Mesenchymal stem cell (in vitro differentiated cells and primary cell): ENCODE data around the gene APBA1.

Source experiments
- DNase-seq: peaks from one replicate; pipeline ENCODE4 v3.0.0-alpha.2; 2013
- H2AFZ ChIP-seq: one replicate; pipeline ENCODE4 v1.6.1; 2013; ENCODE audit warnings: low read depth, mild to moderate bottlenecking, control low read depth, inconsistent platforms, low read length, moderate library complexity
- H2AK5ac ChIP-seq: 2 replicates; pipeline ENCODE4 v1.6.1; 2013; ENCODE audit warnings: low read length, moderate library complexity, mild to moderate bottlenecking, inconsistent platforms; ENCODE audit not compliant: severe bottlenecking
- H2BK120ac ChIP-seq: one replicate; pipeline ENCODE4 v1.6.1; 2013; ENCODE audit warnings: low read depth, mild to moderate bottlenecking, inconsistent platforms, low read length, moderate library complexity
- H2BK12ac ChIP-seq, 2 experiments: one replicate each; pipeline ENCODE4 v1.6.1; 2013; ENCODE audit warnings: inconsistent platforms in 2 of 2, low read length in 2 of 2, mild to moderate bottlenecking in 2 of 2, moderate library complexity in 2 of 2, control low read depth in 1 of 2
- H2BK15ac ChIP-seq: one replicate; pipeline ENCODE4 v1.6.1; 2013; ENCODE audit warnings: mild to moderate bottlenecking, low read depth, inconsistent platforms; ENCODE audit not compliant: poor library complexity, severe bottlenecking
- H2BK5ac ChIP-seq: 2 replicates; pipeline ENCODE4 v1.6.1; 2013; ENCODE audit warnings: low read depth, mild to moderate bottlenecking, low read length, control low read depth, inconsistent platforms; ENCODE audit not compliant: poor library complexity, severe bottlenecking
- H3K14ac ChIP-seq, 2 experiments: one replicate each; pipeline ENCODE4 v1.6.1; 2013; ENCODE audit warnings: inconsistent platforms in 2 of 2, low read length in 2 of 2, control low read depth in 1 of 2, mild to moderate bottlenecking in 1 of 2, moderate library complexity in 1 of 2
- H3K18ac ChIP-seq, 2 experiments: one replicate each; pipeline ENCODE4 v1.6.1; 2013; ENCODE audit warnings: inconsistent platforms in 2 of 2, low read length in 2 of 2, control low read depth in 1 of 2, low read depth in 1 of 2, mild to moderate bottlenecking in 1 of 2
- H3K23ac ChIP-seq, 2 experiments: one replicate each; pipeline ENCODE4 v1.6.1; 2013; ENCODE audit warnings: inconsistent platforms in 2 of 2, low read length in 2 of 2, mild to moderate bottlenecking in 2 of 2, moderate library complexity in 2 of 2, control low read depth in 1 of 2
- H3K27ac ChIP-seq: 2 replicates; pipeline ENCODE4 v1.5.1; 2013; ENCODE audit warnings: mild to moderate bottlenecking, moderate library complexity, low read length, control low read depth, inconsistent platforms; ENCODE audit not compliant: poor library complexity, severe bottlenecking
- H3K27me3 ChIP-seq, 2 experiments: 2 replicates each; pipeline versions ENCODE4 v1.6.1 to v1.7.0; 2013; ENCODE audit warnings: low read length in 2 of 2, mild to moderate bottlenecking in 2 of 2, moderate library complexity in 2 of 2, control low read depth in 1 of 2, inconsistent platforms in 1 of 2; ENCODE audit not compliant: control insufficient read depth in 1 of 2, insufficient read depth in 1 of 2
- H3K36me3 ChIP-seq, 2 experiments: 2 replicates each; pipeline versions ENCODE4 v1.6.1 to v1.7.0; 2013; ENCODE audit warnings: low read length in 2 of 2, control low read depth in 1 of 2, inconsistent platforms in 1 of 2, low read depth in 1 of 2, mild to moderate bottlenecking in 1 of 2; ENCODE audit not compliant: insufficient read depth in 2 of 2, control insufficient read depth in 1 of 2
- H3K4ac ChIP-seq, 2 experiments: one replicate each; pipeline ENCODE4 v1.6.1; 2013; ENCODE audit warnings: inconsistent platforms in 2 of 2, low read length in 2 of 2, mild to moderate bottlenecking in 2 of 2, moderate library complexity in 2 of 2, control low read depth in 1 of 2, low read depth in 1 of 2
- H3K4me1 ChIP-seq: 2 replicates; pipeline ENCODE4 v1.6.1; 2013; ENCODE audit warnings: low read depth, low read length, control low read depth; ENCODE audit not compliant: control insufficient read depth, insufficient read depth
- H3K4me2 ChIP-seq: 2 replicates; pipeline ENCODE4 v1.6.1; 2013; ENCODE audit warnings: low read length, mild to moderate bottlenecking, inconsistent platforms; ENCODE audit not compliant: poor library complexity, severe bottlenecking
- H3K4me3 ChIP-seq, 2 experiments: 2 replicates each; pipeline versions ENCODE4 v1.5.1 to v1.7.0; 2013; ENCODE audit warnings: low read length in 2 of 2, mild to moderate bottlenecking in 2 of 2, control low read depth in 1 of 2, low read depth in 1 of 2; ENCODE audit not compliant: insufficient read depth in 1 of 2
- H3K79me1 ChIP-seq: replicated peaks from 2 replicates; pipeline ENCODE4 v1.6.1; 2013; ENCODE audit warnings: mild to moderate bottlenecking, control low read depth, low read length, inconsistent platforms; ENCODE audit not compliant: poor library complexity, severe bottlenecking
- H3K9ac ChIP-seq: 2 replicates; pipeline ENCODE4 v1.7.0; 2013; ENCODE audit warnings: mild to moderate bottlenecking, low read length, moderate library complexity
- H3K9me3 ChIP-seq: 2 replicates; pipeline ENCODE4 v1.7.0; 2013; ENCODE audit warnings: mild to moderate bottlenecking, low read length; ENCODE audit not compliant: control insufficient read depth
- H4K8ac ChIP-seq: one replicate; pipeline ENCODE4 v1.6.1; 2013; ENCODE audit warnings: inconsistent platforms, mild to moderate bottlenecking, low read length, moderate library complexity
- H4K91ac ChIP-seq: one replicate; pipeline ENCODE4 v1.6.1; 2013; ENCODE audit warnings: mild to moderate bottlenecking, low read length, inconsistent platforms
- WGBS: methylation state at CpG from one replicate; pipeline ENCODE4 v1.1.7; 2013; ENCODE audit warnings: mixed read lengths; 5-methylcytosine and 5-hydroxymethylcytosine counted together

APBA1 gene

DNA sequence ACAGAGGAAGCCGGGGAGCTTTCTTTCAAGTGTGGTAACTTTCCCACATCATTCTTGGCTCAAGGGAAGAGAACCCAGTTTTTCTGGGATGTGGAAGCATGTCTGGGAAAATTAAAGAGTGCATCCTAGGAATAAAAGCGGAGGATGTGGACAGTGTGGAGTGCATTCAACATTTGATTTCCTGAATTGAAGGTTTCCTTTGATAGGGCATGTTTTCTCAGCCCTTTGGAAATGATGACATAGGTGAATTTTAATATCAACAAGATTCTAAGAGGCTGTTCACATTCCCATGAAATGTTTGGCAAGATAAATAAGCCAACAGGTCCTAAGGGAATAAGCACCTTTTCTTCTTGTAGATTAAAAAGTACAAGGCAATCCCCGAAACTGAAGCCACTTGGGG is 283.6 kb downstream of the APBA1 start:
- H2AK5ac ChIP-seq: no peak overlapping the region
- H3K4me1 ChIP-seq: peaks cover 2% of the 10 kb centered on the region
- no peak overlapping the region for H3K4me2 ChIP-seq
- no peak overlapping the region for H2BK15ac ChIP-seq
- H3K14ac ChIP-seq: no peak overlapping the region
- H3K36me3 ChIP-seq: no peaks in the 10 kb centered on the region
- H4K91ac ChIP-seq: no peak overlapping the region
- H3K27me3 ChIP-seq: peaks cover 12 to 41% of the 10 kb centered on the region in 2 experiments
- H2AFZ ChIP-seq: no peak overlapping the region
- no peak overlapping the region for H2BK120ac ChIP-seq
- no peak overlapping the region for H3K4me3 ChIP-seq
- no peak overlapping the region for H2BK5ac ChIP-seq
- H3K23ac ChIP-seq: no peak overlapping the region
- H3K79me1 ChIP-seq: no peaks in the 10 kb centered on the region
- 96% methylated on average over 3 of the region's 3 CpGs for WGBS
- H2BK12ac ChIP-seq: no peak overlapping the region
- no peak for DNase-seq
- no peak overlapping the region for H4K8ac ChIP-seq
- H3K9me3 ChIP-seq: no peaks in the 10 kb centered on the region
- H3K27ac ChIP-seq: no peak overlapping the region
- no peak overlapping the region for H3K9ac ChIP-seq
- no peak overlapping the region for H3K18ac ChIP-seq
- no peak overlapping the region for H3K4ac ChIP-seq

DNA sequence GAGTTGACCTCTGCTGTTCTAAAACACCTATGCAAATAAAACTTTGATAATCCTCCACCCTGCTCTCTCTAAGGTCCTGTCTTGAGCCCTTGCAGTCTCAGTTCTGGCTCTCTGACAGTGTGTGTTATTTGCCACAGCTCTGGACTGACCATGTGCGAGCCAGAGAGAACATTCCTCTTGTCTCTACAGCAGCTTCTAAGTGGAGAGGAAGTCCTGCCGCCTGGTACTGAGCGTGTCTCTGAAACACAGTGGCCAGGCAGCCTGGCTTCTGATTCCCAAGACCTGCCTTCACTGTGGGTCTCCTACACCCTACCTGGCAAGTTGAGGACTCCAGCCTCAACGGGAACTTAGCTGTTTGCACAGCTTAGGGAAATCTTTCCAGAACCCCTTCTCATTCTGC is 285.5 kb downstream of the APBA1 start:
- Histone ChIP-seq H3K23ac (no peak overlapping the region), H3K27ac (no peak overlapping the region), H3K79me1 (no peaks in the 10 kb centered on the region), H2AK5ac (no peak overlapping the region), H3K18ac (no peak overlapping the region), H3K36me3 (no peaks in the 10 kb centered on the region), H2BK5ac (no peak overlapping the region), H3K4me2 (no peak overlapping the region), H3K14ac (no peak overlapping the region), H3K4me1 (peaks cover 2% of the 10 kb centered on the region), H3K4me3 (no peak overlapping the region), H3K9ac (no peak overlapping the region), H4K91ac (no peak overlapping the region), H2BK15ac (no peak overlapping the region), H2BK120ac (no peak overlapping the region), H3K27me3 (peaks cover 12 to 39% of the 10 kb centered on the region in 2 experiments), H4K8ac (no peak overlapping the region), H2AFZ (no peak overlapping the region), H2BK12ac (no peak overlapping the region), H3K9me3 (no peaks in the 10 kb centered on the region), H3K4ac (no peak overlapping the region)
- 83% methylated on average over 4 of the region's 4 CpGs for WGBS
- DNase-seq: no peak

DNA sequence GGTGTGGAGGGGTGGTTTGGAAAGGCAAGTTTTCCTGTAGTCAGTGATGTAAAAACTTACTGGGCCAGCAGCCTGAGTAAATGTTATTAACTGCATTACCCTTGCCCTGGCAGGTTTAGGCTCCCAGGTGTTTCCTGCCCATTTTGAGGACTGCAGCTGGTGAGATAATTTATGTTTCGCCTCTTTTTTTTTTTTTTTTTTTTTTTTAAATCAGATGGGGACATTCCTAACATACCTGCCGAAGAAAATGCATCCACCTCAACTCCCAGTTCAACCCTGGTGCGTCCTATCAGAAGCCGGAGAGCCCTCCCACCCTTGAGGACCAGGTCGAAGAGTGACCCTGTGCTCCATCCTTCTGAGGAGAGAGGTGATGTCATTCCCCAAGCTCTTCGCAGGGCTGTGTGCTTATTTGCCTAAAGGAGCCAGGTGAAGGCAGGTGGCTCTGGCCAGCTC is 286.6 kb downstream of the APBA1 start:
- Histone ChIP-seq H3K23ac (no peak overlapping the region), H3K4me3 (no peak overlapping the region), H3K9ac (no peak overlapping the region), H2BK12ac (no peak overlapping the region), H3K4me2 (no peak overlapping the region), H2BK5ac (no peak overlapping the region), H3K36me3 (no peaks in the 10 kb centered on the region), H4K8ac (no peak overlapping the region), H4K91ac (no peak overlapping the region), H2AK5ac (no peak overlapping the region), H2BK15ac (no peak overlapping the region), H3K9me3 (no peaks in the 10 kb centered on the region), H3K27me3 (peaks cover 12 to 39% of the 10 kb centered on the region in 2 experiments), H3K14ac (no peak overlapping the region), H3K27ac (no peak overlapping the region), H3K4ac (no peak overlapping the region), H3K4me1 (peaks cover 6% of the 10 kb centered on the region), H2BK120ac (no peak overlapping the region), H3K18ac (no peak overlapping the region), H3K79me1 (no peaks in the 10 kb centered on the region), H2AFZ (no peak overlapping the region)
- WGBS: 90% methylated on average over 5 of the region's 6 CpGs
- no peak for DNase-seq

DNA sequence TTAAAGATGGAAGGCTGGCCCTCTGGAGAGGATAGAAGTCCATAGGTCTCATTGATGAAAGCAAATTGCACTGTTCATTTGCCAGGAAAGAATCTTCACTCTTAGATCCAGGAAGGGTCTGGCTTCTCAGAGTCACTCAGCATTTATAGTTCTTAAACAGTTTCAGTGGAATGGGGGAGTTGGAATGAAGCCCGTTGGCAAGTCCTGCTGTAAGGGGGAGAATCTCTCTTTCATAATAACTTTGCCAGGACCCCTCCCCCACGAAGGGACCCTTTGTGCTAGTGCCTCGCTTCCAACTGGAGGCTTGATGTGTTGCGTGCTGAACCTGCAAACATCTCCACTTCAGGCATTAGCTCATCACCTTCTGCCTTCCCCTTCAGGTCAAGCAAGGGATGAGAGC is 290.0 kb downstream of the APBA1 start:
- DNase-seq: no peak
- no peak overlapping the region for H3K9ac ChIP-seq
- WGBS: 73% methylated on average over 4 of the region's 4 CpGs
- no peaks in the 10 kb centered on the region for H3K36me3 ChIP-seq
- H3K79me1 ChIP-seq: no peaks in the 10 kb centered on the region
- H3K9me3 ChIP-seq: no peaks in the 10 kb centered on the region
- peaks cover 6 to 16% of the 10 kb centered on the region in 2 experiments for H3K27me3 ChIP-seq
- no peak overlapping the region for H2BK5ac ChIP-seq
- H4K91ac ChIP-seq: no peak overlapping the region
- no peak overlapping the region for H3K18ac ChIP-seq
- no peak overlapping the region for H3K27ac ChIP-seq
- H3K4me1 ChIP-seq: peaks cover 9% of the 10 kb centered on the region
- no peak overlapping the region for H3K14ac ChIP-seq
- no peak overlapping the region for H2BK15ac ChIP-seq
- H3K4me3 ChIP-seq: no peak overlapping the region
- H3K4ac ChIP-seq: no peak overlapping the region
- H2BK120ac ChIP-seq: no peak overlapping the region
- no peak overlapping the region for H4K8ac ChIP-seq
- H2AK5ac ChIP-seq: no peak overlapping the region
- H3K4me2 ChIP-seq: no peak overlapping the region
- H3K23ac ChIP-seq: no peak overlapping the region
- H2BK12ac ChIP-seq: no peak overlapping the region
- no peak overlapping the region for H2AFZ ChIP-seq
